Stomach (tissue), 9 donors: ENCODE results near the gene MAG. TPM values are rescaled to one million over a fixed set of nuclear protein-coding genes. Genes with fewer than 3 reads are reported as not detected.
A peak's percentile ranks its signal among the peaks of the same experiment; 100 is the strongest.

Source experiments
- DNase-seq, 2 donors: peaks; one replicate each; pipeline versions ENCODE4 v3.0.0 to v3.0.0-alpha.2; 2013 to 2019
- H3K27ac ChIP-seq, 5 donors: fragments of 200-600 bp in 4 of 5; sonication (generic) in 4 of 5; one replicate each; pipeline ENCODE4 v1.5.1; 2013 to 2019; ENCODE audit warnings: mild to moderate bottlenecking in 1 of 5, moderate library complexity in 1 of 5
- H3K27me3 ChIP-seq, 3 donors: fragments of 200-600 bp; sonication (generic); one replicate each; pipeline ENCODE4 v1.5.1; 2017 to 2019; ENCODE audit warnings: mixed run types in 1 of 3
- H3K36me3 ChIP-seq, 4 donors: fragments of 200-600 bp; sonication (generic); 1 replicate in 3 of 4; 2 replicates in 1 of 4; pipeline ENCODE4 v1.5.1; 2016 to 2019
- H3K4me1 ChIP-seq, 4 donors: fragments of 200-600 bp; sonication (generic); one replicate each; pipeline ENCODE4 v1.5.1; 2016 to 2019
- H3K4me3 ChIP-seq, 4 donors: fragments of 200-600 bp; sonication (generic) in 3 of 4; one replicate each; pipeline ENCODE4 v1.5.1; 2016 to 2019; ENCODE audit warnings: mild to moderate bottlenecking in 1 of 4
- H3K9me3 ChIP-seq, 4 donors: fragments of 200-600 bp; sonication (generic); one replicate each; pipeline ENCODE4 v1.5.1; 2016 to 2019
- CTCF ChIP-seq, 7 experiments: fragments of 450-650 bp in 4 of 7; fragments of 200-600 bp in 3 of 7; sonication (generic) in 3 of 7; IDR thresholded peaks; one replicate each; pipeline ENCODE4 v1.5.1; 2016 to 2019; ENCODE audit warnings: antibody characterized with exemption in 7 of 7, control low read depth in 2 of 7, mild to moderate bottlenecking in 1 of 7
- EP300 ChIP-seq: sonication (generic); formaldehyde crosslinking; IDR thresholded peaks from one replicate; pipeline ENCODE4 v1.6.1; 2017; ENCODE audit warnings: antibody characterized with exemption
- POLR2A ChIP-seq, 4 donors: fragments of 450-650 bp; IDR thresholded peaks; one replicate each; pipeline ENCODE4 v1.6.1; 2016; ENCODE audit warnings: antibody characterized with exemption in 4 of 4, control low read depth in 2 of 4, mild to moderate bottlenecking in 1 of 4, moderate library complexity in 1 of 4
- POLR2AphosphoS5 ChIP-seq, 3 donors: sonication (generic); formaldehyde crosslinking; IDR thresholded peaks; one replicate each; pipeline ENCODE4 v1.6.1; 2016; ENCODE audit warnings: antibody characterized with exemption in 3 of 3
- WGBS, 5 donors: extraction: QIAGEN DNeasy Blood & Tissue Kit in 3 of 5; methylation state at CpG; one replicate each; pipeline versions ENCODE4 v1.1.5 to v1.1.7; 2013 to 2018; 5-methylcytosine and 5-hydroxymethylcytosine counted together
- intact Hi-C: fragments of 100-400 bp; cut with DNase I; formaldehyde crosslinking; loops from one replicate; pipeline ENCODE4 v1.15.1; 2023; ENCODE audit warnings: low total_unique reads
- polyA plus RNA-seq, 3 donors: library from polyadenylated mRNA; stranded (reverse); fragments of 200-250 nt; gene quantifications; one replicate each; pipeline ENCODE4 v1.2.3, GENCODE V29; 2013
- total RNA-seq, 5 donors: library from RNA; depleted of rRNA; stranded (reverse); fragments of >200 nt; gene quantifications; one replicate each; pipeline versions ENCODE4 v1.1.0 to v1.2.3, GENCODE V29; 2014 to 2016
- donor health status: healthy with polysubstance abuse.
- donor health status: Bipolar disorder and iron deficiency.
- donor health status: healthy.

The MAG gene
- total and polyA plus RNA-seq, 8 donors = 0.05 to 5.5 (median 0.73) TPM; not detected in 5

GRCh38 chr19:35330475-35330874 lies 38.5 kb downstream of the MAG start:
- intact Hi-C loops = no loop called here
- DNase-seq = peak in 1 of 2 donors; percentile 47
- Histone ChIP-seq H3K27me3 (peaks cover 0 to 64% (median 13%) of the 10 kb centered on the region in 3 donors), H3K4me1 (no peaks in the 10 kb centered on the region), H3K9me3 (no peaks in the 10 kb centered on the region), H3K36me3 (no peaks in the 10 kb centered on the region), H3K4me3 (no peak overlapping the region), H3K27ac (no peak overlapping the region)
- 56 to 67% (median 63%) methylated on average over 7 of the region's 7 CpGs for WGBS, 5 donors
- TF ChIP-seq EP300 = no peak
- TF ChIP-seq POLR2AphosphoS5 (IDR thresholded peaks at IDR 0.05) = no peak
- TF ChIP-seq POLR2A (IDR thresholded peaks at IDR 0.05) = no peak
- no peak for TF ChIP-seq CTCF (IDR thresholded peaks at IDR 0.05)

- WGBS, 5 donors = 76 to 86% (median 78%) methylated on average over 14 of the region's 14 CpGs
- intact Hi-C loops = no loop called here
- no peaks in the 10 kb centered on the region for H3K9me3 ChIP-seq
- TF ChIP-seq CTCF (IDR thresholded peaks at IDR 0.05) = no peak
- no peak for TF ChIP-seq EP300
- no peak for TF ChIP-seq POLR2A (IDR thresholded peaks at IDR 0.05)
- TF ChIP-seq POLR2AphosphoS5 (IDR thresholded peaks at IDR 0.05) = no peak
- H3K4me1 ChIP-seq = no peaks in the 10 kb centered on the region
- H3K27ac ChIP-seq = no peak overlapping the region
- DNase-seq = no peak
- H3K27me3 ChIP-seq = peaks cover 0 to 63% (median 13%) of the 10 kb centered on the region in 3 donors
- no peaks in the 10 kb centered on the region for H3K36me3 ChIP-seq
- H3K4me3 ChIP-seq = no peak overlapping the region
Measured at GRCh38 chr19:35331551-35332214, 39.7 kb downstream of the MAG start.

- TF ChIP-seq EP300 = no peak
- H3K27me3 ChIP-seq = peaks cover 0 to 55% (median 13%) of the 10 kb centered on the region in 3 donors
- no peak overlapping the region for H3K4me3 ChIP-seq
- H3K4me1 ChIP-seq = no peaks in the 10 kb centered on the region
- no peak for DNase-seq
- H3K36me3 ChIP-seq = no peaks in the 10 kb centered on the region
- H3K9me3 ChIP-seq = no peaks in the 10 kb centered on the region
- intact Hi-C loops = no loop called here
- H3K27ac ChIP-seq = no peak overlapping the region
- WGBS, 5 donors = 60 to 78% (median 74%) methylated on average over 12 of the region's 12 CpGs
Measured at GRCh38 chr19:35332817-35333216, 40.9 kb downstream of the MAG start.

- Histone ChIP-seq H3K27me3 (peaks cover 0 to 46% (median 12%) of the 10 kb centered on the region in 3 donors), H3K27ac (no peak overlapping the region), H3K4me3 (no peak overlapping the region), H3K4me1 (no peaks in the 10 kb centered on the region), H3K36me3 (no peaks in the 10 kb centered on the region), H3K9me3 (no peaks in the 10 kb centered on the region)
- WGBS, 5 donors = 68 to 77% (median 74%) methylated on average over 10 of the region's 10 CpGs
- intact Hi-C loops = no loop called here
- no peak for DNase-seq
- TF ChIP-seq POLR2A (IDR thresholded peaks at IDR 0.05) = no peak
- TF ChIP-seq POLR2AphosphoS5 (IDR thresholded peaks at IDR 0.05) = no peak
- TF ChIP-seq CTCF (IDR thresholded peaks at IDR 0.05) = no peak
- no peak for TF ChIP-seq EP300
Measured at GRCh38 chr19:35334144-35334753, 42.3 kb downstream of the MAG start.
